Karpas-422 (cell line): ENCODE data around the gene RNU11. TPM values are rescaled to one million over a fixed set of nuclear protein-coding genes. Genes with fewer than 3 reads are reported as not detected.
A peak's percentile ranks its signal among the peaks of the same experiment; 100 is the strongest.
"Not testable (repeated sequence)": the region's sequence is repeated elsewhere in the genome, so short reads cannot be mapped to it uniquely, and the experiment has no call there.

Experiments used
- DNase-seq: peaks from one replicate; pipeline ENCODE4 v3.0.0-alpha.2; 2015
- H2AFZ ChIP-seq: fragments of 200-600 bp; sonication (generic); 2 replicates; pipeline ENCODE4 v1.6.1; 2014; ENCODE audit warnings: antibody characterized with exemption, low read length, mixed read lengths
- H3K27ac ChIP-seq: fragments of 200-600 bp; sonication (generic); 2 replicates; pipeline ENCODE4 v1.5.1; 2014; ENCODE audit warnings: mild to moderate bottlenecking, low read length, moderate library complexity
- H3K27me3 ChIP-seq: fragments of 200-600 bp; sonication (generic); 2 replicates; pipeline ENCODE4 v1.6.1; 2014; ENCODE audit warnings: low read length, mixed read lengths
- H3K36me3 ChIP-seq: fragments of 200-600 bp; sonication (generic); 2 replicates; pipeline ENCODE4 v1.6.1; 2014; ENCODE audit warnings: low read length, mixed read lengths; ENCODE audit not compliant: insufficient read depth
- H3K4me1 ChIP-seq: fragments of 200-600 bp; sonication (generic); 2 replicates; pipeline ENCODE4 v1.6.1; 2014; ENCODE audit warnings: mild to moderate bottlenecking, low read length, mixed read lengths
- H3K4me2 ChIP-seq: fragments of 200-600 bp; sonication (generic); 2 replicates; pipeline ENCODE4 v1.6.1; 2014; ENCODE audit warnings: low read length, low read depth, mild to moderate bottlenecking; ENCODE audit not compliant: poor library complexity, severe bottlenecking
- H3K4me3 ChIP-seq: fragments of 200-600 bp; sonication (generic); 2 replicates; pipeline ENCODE4 v1.5.1; 2014; ENCODE audit warnings: mild to moderate bottlenecking, antibody characterized with exemption, low read length, mixed read lengths
- H3K79me2 ChIP-seq: fragments of 200-600 bp; sonication (generic); 2 replicates; pipeline ENCODE4 v1.6.1; 2014; ENCODE audit warnings: mild to moderate bottlenecking, low read length, mixed read lengths
- H3K9ac ChIP-seq: fragments of 200-600 bp; sonication (generic); 2 replicates; pipeline ENCODE4 v1.6.0; 2014; ENCODE audit warnings: low read length
- H3K9me2 ChIP-seq: fragments of 200-600 bp; sonication (generic), shearing (Covaris generic); replicated peaks from 2 replicates; pipeline ENCODE4 v1.6.0; 2014; ENCODE audit warnings: mild to moderate bottlenecking, low read length, moderate library complexity; ENCODE audit not compliant: insufficient read depth
- H3K9me3 ChIP-seq: fragments of 300-700, 200-600 bp; sonication (generic); 2 replicates; pipeline ENCODE4 v1.6.1; 2014; ENCODE audit warnings: low read length, mixed read lengths
- H4K20me1 ChIP-seq: fragments of 200-600 bp; sonication (generic); 2 replicates; pipeline ENCODE4 v1.6.1; 2014; ENCODE audit warnings: mild to moderate bottlenecking, antibody characterized with exemption, low read length, low read depth; ENCODE audit not compliant: insufficient read depth
- total RNA-seq: library from RNA; depleted of rRNA; stranded (reverse); fragments of >200 nt; shearing (Covaris generic); gene quantifications from 2 replicates; pipeline ENCODE4 v1.2.3, GENCODE V29; 2014; ENCODE audit warnings: low replicate concordance

Gene RNU11
- total RNA-seq, 1 experiment from 2014 or later: not detected

GRCh38 chr1:28668956-28669723, 20.7 kb downstream of the RNU11 start:
- Histone ChIP-seq H3K79me2 (peaks cover 39% of the 10 kb centered on the region), H3K36me3 (no peaks in the 10 kb centered on the region), H3K9me2 (no peaks in the 10 kb centered on the region), H4K20me1 (no peaks in the 10 kb centered on the region), H3K27me3 (no peaks in the 10 kb centered on the region), H3K27ac (peak overlapping the region; percentile 96), H3K4me2 (peak overlapping the region; percentile 80), H2AFZ (no peak overlapping the region), H3K4me1 (peaks cover 16% of the 10 kb centered on the region), H3K9me3 (no peaks in the 10 kb centered on the region), H3K9ac (peak overlapping the region; percentile 99), H3K4me3 (peak overlapping the region; percentile 80)
- DNase-seq: peak; percentile 79

GRCh38 chr1:28671254-28671780, 22.9 kb downstream of the RNU11 start:
- H3K9me3 ChIP-seq: no peaks in the 10 kb centered on the region
- H4K20me1 ChIP-seq: no peaks in the 10 kb centered on the region
- H3K4me2 ChIP-seq: no peak overlapping the region
- H3K79me2 ChIP-seq: peaks cover 46% of the 10 kb centered on the region
- H2AFZ ChIP-seq: no peak overlapping the region
- no peaks in the 10 kb centered on the region for H3K9me2 ChIP-seq
- no peaks in the 10 kb centered on the region for H3K27me3 ChIP-seq
- H3K9ac ChIP-seq: no peak overlapping the region
- no peak for DNase-seq
- H3K36me3 ChIP-seq: no peaks in the 10 kb centered on the region
- no peak overlapping the region for H3K27ac ChIP-seq
- peaks cover 18% of the 10 kb centered on the region for H3K4me1 ChIP-seq
- no peak overlapping the region for H3K4me3 ChIP-seq

- Histone ChIP-seq H3K4me1 (peaks cover 12% of the 10 kb centered on the region), H3K79me2 (peaks cover 55% of the 10 kb centered on the region)
- H3K9ac ChIP-seq, H3K9me2 ChIP-seq, DNase-seq, H3K36me3 ChIP-seq, H2AFZ ChIP-seq, H3K4me2 ChIP-seq, H3K4me3 ChIP-seq, H3K27ac ChIP-seq, H3K27me3 ChIP-seq, H3K9me3 ChIP-seq, H4K20me1 ChIP-seq: not testable (repeated sequence)
These were observed 24.6 kb downstream of the RNU11 start for GRCh38 chr1:28672971-28673370.

- Histone ChIP-seq H3K79me2 (peaks cover 42% of the 10 kb centered on the region), H3K4me3 (no peak overlapping the region), H4K20me1 (no peaks in the 10 kb centered on the region), H3K9me2 (no peaks in the 10 kb centered on the region), H3K9me3 (no peaks in the 10 kb centered on the region), H3K4me1 (peaks cover 2% of the 10 kb centered on the region; the same call in 1 of the 2 replicates), H3K27ac (0 out of 2 replicates have a peak overlapping the region, but pooled peaks have one; percentile 11), H3K9ac (no peak overlapping the region), H3K4me2 (no peak overlapping the region), H3K27me3 (no peaks in the 10 kb centered on the region), H2AFZ (no peak overlapping the region), H3K36me3 (no peaks in the 10 kb centered on the region)
- DNase-seq: peak; percentile 44
These were observed 27.5 kb downstream of the RNU11 start for GRCh38 chr1:28675924-28676257.

- no peak overlapping the region for H3K4me3 ChIP-seq
- no peak overlapping the region for H3K9ac ChIP-seq
- H3K4me2 ChIP-seq: no peak overlapping the region
- no peaks in the 10 kb centered on the region for H3K36me3 ChIP-seq
- no peaks in the 10 kb centered on the region for H4K20me1 ChIP-seq
- no peak for DNase-seq
- no peaks in the 10 kb centered on the region for H3K27me3 ChIP-seq
- no peaks in the 10 kb centered on the region for H3K9me3 ChIP-seq
- peaks cover 28% of the 10 kb centered on the region for H3K79me2 ChIP-seq
- no peaks in the 10 kb centered on the region for H3K9me2 ChIP-seq
- H3K4me1 ChIP-seq: peaks cover 2% of the 10 kb centered on the region; the same call in 1 of the 2 replicates
- H2AFZ ChIP-seq: no peak overlapping the region
- no peak overlapping the region for H3K27ac ChIP-seq
These were observed 31.8 kb downstream of the RNU11 start for GRCh38 chr1:28680151-28680550.

- H3K9me2 ChIP-seq: no peaks in the 10 kb centered on the region
- H3K4me2 ChIP-seq: no peak overlapping the region
- H3K79me2 ChIP-seq: peaks cover 15% of the 10 kb centered on the region; the same call in 1 of the 2 replicates
- H4K20me1 ChIP-seq: no peaks in the 10 kb centered on the region
- H3K27me3 ChIP-seq: no peaks in the 10 kb centered on the region
- no peak overlapping the region for H3K9ac ChIP-seq
- H3K27ac ChIP-seq: no peak overlapping the region
- no peaks in the 10 kb centered on the region for H3K36me3 ChIP-seq
- no peak overlapping the region for H2AFZ ChIP-seq
- no peaks in the 10 kb centered on the region for H3K4me1 ChIP-seq
- no peak for DNase-seq
- no peak overlapping the region for H3K4me3 ChIP-seq
- no peaks in the 10 kb centered on the region for H3K9me3 ChIP-seq
These were observed 34.4 kb downstream of the RNU11 start for GRCh38 chr1:28682840-28683239.

GRCh38 chr1:28684937-28685336, 36.5 kb downstream of the RNU11 start:
- peaks cover 9% of the 10 kb centered on the region; the same call in 1 of the 2 replicates for H3K79me2 ChIP-seq
- H2AFZ ChIP-seq: no peak overlapping the region
- no peak for DNase-seq
- no peak overlapping the region for H3K4me3 ChIP-seq
- H4K20me1 ChIP-seq: no peaks in the 10 kb centered on the region
- H3K9ac ChIP-seq: no peak overlapping the region
- H3K27me3 ChIP-seq: no peaks in the 10 kb centered on the region
- no peaks in the 10 kb centered on the region for H3K4me1 ChIP-seq
- no peak overlapping the region for H3K4me2 ChIP-seq
- H3K9me3 ChIP-seq: no peaks in the 10 kb centered on the region
- no peaks in the 10 kb centered on the region for H3K36me3 ChIP-seq
- no peak overlapping the region for H3K27ac ChIP-seq
- H3K9me2 ChIP-seq: no peaks in the 10 kb centered on the region

GRCh38 chr1:28691627-28692026, 43.2 kb downstream of the RNU11 start:
- H3K79me2 ChIP-seq, H3K9me3 ChIP-seq, H3K27me3 ChIP-seq, H3K4me2 ChIP-seq, H3K36me3 ChIP-seq, H2AFZ ChIP-seq, H3K9me2 ChIP-seq, H3K4me3 ChIP-seq, H4K20me1 ChIP-seq, H3K4me1 ChIP-seq, DNase-seq, H3K9ac ChIP-seq, H3K27ac ChIP-seq: not testable (repeated sequence)
